ENCODE data around the gene C6orf120. TPM values are rescaled to one million over a fixed set of nuclear protein-coding genes. Genes with fewer than 3 reads are reported as not detected.

Gene C6orf120
- total RNA-seq, 2 donors from 2014 or later, result 25.2 to 32.7 TPM

DNA sequence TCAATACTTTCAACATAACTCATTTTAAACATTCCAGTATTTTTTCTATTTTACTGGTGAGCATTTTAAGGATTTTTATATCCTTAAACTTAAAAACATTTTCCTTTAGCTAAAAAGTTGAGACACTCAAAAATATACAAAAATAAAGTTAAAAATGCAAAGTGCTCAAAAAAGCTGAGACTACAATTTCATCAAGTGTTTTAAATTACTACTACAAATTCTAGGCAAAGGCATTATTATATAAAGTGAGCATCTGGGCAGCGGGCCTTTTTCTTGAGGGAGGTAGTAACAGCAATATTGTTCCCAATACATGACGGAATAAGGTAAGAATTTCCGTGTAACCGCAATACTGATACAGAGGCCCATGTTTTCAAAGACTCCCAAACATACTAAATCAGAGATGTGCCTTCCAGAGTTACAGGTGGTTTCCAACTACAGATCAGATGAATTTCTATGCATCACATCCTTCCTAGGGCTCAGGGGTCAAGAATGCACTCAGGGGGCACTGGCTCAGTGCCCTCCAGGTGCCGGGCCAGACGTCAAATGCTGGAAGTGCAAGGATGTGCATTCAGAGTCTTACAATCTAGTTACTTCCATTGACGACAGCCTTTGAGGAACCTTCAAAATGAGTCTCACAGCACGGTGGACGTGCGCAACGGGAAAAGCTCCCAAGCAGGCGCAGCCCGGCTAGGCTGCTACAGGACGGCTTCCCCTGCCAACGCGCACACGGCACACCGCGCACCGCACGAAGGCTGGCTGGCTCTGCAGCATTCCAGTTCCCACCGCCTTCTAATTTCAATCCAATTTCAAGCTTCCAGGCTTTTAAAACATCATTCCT is 20.7 kb downstream of the C6orf120 start:
- DNase-seq (peak; percentile 40 to 64), ATAC-seq (peak; percentile 65)
- intact Hi-C loops (cut with DNase I, micrococcal nuclease), result no loop called here

DNA sequence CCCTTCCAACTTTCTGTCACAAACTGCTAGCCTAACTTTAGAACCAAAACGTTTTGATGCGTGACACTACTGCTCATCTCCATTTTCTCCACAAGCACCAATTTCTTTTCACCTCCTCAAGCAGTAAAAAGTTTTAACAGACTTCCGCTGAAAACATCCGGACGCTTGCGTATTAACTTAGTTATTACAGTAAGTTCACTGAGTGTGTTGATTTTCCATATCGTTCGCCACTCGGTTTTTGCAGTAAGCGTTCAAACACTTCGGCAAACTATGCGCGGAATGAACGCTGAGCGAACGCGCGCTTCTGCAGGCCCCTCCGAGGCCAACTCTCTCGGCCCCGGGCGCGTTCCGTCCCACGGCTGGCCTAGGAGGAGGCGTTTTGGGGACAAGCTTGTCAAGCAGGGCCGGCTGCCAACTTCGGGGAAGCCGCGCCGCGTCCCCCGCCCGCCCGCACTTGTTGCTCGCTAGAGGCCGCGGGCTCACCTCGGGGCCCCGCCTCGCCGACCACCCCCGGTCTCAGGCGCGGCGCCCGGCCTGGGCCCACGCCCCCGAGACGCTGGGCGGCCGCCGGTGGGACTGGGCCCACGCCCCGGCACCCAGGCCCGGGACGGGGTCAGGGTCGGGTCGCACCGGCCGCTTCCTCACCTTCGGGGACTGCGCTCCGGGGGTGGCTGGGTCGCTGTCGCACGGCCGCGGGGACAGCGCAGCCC is 21.4 kb downstream of the C6orf120 start:
- intact Hi-C loops (cut with DNase I, micrococcal nuclease), result no loop called here

GRCh38 chr6:169723991-169724493 is 22.1 kb downstream of the C6orf120 start:
- DNase-seq (peak in 1 of 2 donors; percentile 56), ATAC-seq (peak; percentile 48)
- intact Hi-C loops (cut with DNase I, micrococcal nuclease), result no loop called here

More for the DNA sequence above, 21.4 kb downstream of the C6orf120 start:
- DNase-seq, result peak; percentile 47 to 79
- peak; percentile 57 for ATAC-seq

DNA sequence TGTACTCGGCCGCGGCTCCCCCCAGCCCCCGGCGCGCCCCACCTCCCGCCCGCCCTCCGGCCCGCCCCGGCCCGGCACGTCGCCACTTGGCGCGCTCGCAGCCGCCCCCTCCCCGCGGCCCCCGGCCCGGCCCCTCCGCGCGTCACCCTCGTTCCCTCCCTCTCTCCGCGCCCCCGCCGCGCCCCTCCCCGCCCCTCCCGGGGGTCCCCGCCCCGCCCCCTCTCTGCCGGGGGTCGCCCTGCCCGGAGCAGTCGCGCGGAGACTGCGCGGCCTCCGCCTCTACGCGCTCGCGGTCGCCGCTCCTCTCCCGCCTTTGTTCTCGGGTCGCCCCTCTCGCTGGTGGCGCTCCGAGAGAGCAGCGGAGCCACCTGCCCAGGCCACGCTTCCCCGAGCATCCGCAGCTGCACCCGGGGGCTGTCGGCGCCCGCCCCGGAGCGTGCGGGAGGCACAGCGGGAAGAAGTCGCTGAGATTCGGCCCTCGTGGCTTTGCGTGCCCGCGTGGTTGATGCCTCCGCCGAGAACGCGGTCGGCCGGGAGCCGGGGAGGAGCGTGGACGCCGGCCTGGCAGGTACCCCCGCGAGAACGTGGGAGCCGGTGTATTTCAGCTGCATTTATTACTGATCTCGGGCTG is 22.7 kb downstream of the C6orf120 start, which contains the start of gene PHF10:
PHF10 (minus strand) TSS at position 7 of the 631 bp plus-strand sequence. CDS start 569 bp downstream, outside the sequence.
- intact Hi-C loops (cut with DNase I, micrococcal nuclease), result no loop called here
- peak; percentile 57 for ATAC-seq
- DNase-seq, result peak; percentile 41 to 64

DNA sequence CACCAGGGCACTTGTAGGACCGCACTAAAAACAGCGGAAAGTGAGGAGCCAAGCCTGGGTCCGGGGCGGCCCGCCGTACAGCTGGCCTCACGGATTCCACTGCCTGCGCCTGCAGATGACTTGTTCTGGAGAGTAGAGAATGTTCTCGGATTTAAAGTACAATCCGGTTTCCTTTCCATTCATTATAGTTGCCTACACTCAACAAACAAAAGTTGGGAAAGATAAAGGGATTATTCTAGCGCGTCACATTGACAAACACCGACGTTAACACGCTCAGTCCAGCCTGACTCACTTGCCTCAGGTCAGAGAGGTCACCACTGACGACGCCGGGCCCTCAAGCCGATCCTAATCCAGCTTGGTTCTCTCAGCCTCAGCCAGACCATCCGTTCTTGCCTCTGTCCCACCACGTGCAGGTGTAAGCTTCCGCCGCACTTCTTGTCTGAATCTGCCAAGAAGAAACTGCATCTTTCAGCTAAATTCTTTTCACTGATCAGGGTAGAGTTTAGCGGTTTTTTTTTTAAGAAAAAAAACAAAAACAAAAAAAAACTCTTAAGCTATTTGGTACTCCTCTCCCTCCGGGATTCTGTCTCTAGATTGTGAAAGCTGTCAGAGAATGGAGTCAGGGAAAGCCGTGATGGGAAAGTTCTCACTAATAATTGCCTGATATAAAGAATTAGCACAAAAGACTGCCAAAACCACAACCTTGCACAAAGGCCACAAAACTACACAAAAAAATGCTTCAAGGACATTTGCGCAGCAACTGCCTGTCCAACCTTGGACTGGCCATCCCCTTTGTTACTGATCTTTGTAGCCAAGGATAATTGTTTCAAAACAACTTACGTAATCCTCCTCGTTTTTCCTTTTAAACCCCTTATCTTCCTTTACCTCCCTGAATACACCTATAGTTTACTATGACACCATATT is 23.5 kb downstream of the C6orf120 start:
- intact Hi-C loops (cut with DNase I, micrococcal nuclease), result no loop called here
- ATAC-seq (peak; percentile 31), DNase-seq (peak; percentile 43 to 52)

DNA sequence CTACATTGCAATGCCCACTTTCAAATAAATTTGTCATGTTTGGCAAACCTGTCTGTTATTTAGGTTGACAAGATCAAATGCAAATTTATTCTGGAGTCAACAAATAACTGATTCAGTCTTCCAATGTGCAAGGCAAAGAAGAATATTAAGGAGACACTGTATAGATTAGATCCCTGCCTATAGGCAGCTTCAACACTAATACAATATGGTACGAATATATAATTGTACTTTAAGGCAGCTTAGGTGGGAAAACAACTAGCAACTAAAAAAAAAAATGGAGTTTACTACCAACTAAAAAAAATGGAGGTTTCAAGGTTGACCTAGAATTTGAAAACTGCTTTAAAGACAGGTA is 24.1 kb downstream of the C6orf120 start:
- intact Hi-C loops (cut with DNase I, micrococcal nuclease), result no loop called here
- DNase-seq, result no peak
- ATAC-seq, result no peak

GRCh38 chr6:169726963-169727362 is 25.0 kb downstream of the C6orf120 start:
- DNase-seq (no peak), ATAC-seq (no peak)
- intact Hi-C loops (cut with DNase I, micrococcal nuclease), result no loop called here

- intact Hi-C loops (cut with DNase I, micrococcal nuclease), result no loop called here
- no peak for ATAC-seq
- no peak for DNase-seq
These were observed 28.0 kb downstream of the C6orf120 start for GRCh38 chr6:169729961-169730360.

DNA sequence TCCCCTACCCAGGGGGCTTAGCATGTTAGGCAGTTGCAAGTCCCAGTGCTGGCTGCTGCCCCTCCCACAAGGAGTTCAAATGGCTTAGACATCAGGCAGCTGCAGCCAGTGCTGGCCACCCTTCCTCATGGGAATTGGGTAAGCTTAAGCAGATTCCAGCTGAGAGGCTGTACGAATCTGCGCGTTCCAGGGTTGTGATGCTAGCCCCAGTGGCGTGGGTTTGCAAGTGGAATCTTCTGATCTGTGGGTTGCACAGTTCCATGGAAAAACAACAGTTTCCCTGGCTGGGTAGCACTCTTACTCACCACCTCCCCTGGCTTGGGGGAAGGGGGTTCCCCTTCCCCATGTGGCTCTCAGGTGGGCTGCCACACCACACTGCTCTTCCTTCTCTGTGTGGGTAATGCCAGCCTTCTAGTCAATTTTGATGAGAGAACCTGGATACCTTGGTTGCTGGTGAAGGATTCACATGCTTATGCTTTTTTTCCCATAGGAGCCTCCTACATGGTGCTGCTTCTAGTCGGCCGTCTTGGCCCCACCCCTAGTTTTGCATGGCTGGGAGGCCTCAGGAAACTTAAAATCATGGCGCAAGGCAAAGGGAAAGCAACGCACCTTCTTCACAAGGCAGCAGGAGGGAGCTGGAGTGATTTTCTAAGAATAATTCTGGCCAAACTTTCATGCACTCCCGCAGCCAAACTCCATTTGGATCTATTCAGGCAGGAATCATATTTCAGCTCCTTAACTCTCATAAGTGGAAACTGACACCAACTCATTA is 36.5 kb downstream of the C6orf120 start:
- ATAC-seq (no peak), DNase-seq (no peak)
- intact Hi-C loops (cut with DNase I, micrococcal nuclease), result no loop called here

DNA sequence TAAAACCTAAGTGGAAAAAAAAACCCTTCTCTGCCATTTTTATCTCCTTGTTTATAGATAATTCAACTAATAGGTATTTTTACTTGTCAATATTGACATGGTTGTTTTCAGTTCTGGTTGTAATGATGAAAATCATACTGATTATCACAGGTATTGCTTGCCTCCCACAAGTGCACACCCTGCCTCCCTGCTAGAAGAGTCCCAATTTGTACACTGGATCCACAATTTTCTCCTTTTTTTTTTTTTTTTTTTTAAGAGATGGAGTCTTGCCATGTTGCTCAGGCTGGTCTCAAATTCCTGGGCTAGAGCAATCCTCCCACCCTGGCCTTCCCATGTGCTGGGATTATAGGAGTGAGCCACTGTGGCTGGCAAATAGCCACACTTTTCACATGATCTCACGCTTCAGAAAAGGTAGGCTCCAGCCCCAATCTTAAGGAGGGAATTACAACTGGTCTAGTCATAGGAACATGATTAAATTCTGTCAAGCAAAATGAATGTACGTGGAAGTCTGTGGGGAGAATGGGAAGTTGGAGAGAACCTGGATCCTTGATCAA is 37.1 kb downstream of the C6orf120 start:
- ATAC-seq, result no peak
- intact Hi-C loops (cut with DNase I, micrococcal nuclease), result no loop called here
- no peak for DNase-seq

DNA sequence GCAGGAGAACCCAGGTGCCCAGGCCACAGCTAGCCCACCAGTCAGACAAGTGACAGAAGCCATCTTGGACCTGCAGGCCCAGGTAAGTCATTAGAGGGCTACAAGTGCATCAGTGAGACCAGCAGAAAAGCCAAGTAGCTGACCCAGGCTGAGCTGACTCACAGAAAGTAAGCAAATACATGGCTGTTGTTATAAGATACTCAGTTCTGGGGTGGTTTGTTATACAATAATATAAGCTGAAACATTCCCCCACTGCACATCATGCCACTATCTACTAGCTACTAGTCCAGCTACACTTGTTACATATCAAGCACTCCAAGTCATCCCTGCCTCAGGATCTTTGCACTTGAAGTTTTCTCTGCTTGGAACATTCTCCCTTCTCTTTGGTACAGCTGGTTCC is 39.4 kb downstream of the C6orf120 start:
- DNase-seq (no peak), ATAC-seq (no peak)
- intact Hi-C loops (cut with DNase I, micrococcal nuclease), result no loop called here

DNA sequence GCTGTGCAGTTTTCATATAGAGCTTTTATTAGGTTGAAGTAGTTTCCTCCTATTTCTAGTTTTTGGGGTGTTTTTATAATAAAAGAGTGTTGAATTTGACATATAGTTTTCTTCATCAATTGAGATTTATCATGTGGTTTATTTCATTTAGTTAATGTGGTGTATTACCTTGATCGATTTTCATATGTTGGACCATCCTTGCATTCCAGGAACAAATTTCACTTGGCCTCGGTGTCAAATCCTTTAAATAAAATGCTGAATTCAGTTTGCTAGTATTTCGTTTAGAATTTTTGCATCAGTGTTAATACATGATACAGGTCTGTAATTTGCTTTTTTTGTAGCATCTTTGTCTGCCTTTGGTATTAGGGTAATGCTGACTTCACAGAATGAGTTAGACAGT is 43.5 kb downstream of the C6orf120 start:
- DNase-seq (no peak), ATAC-seq (no peak)
- intact Hi-C loops (cut with DNase I, micrococcal nuclease), result no loop called here

GRCh38 chr6:169746556-169746955 is 44.6 kb downstream of the C6orf120 start:
- intact Hi-C loops (cut with DNase I, micrococcal nuclease), result no loop called here
- ATAC-seq (no peak), DNase-seq (no peak)

GRCh38 chr6:169751242-169752073 is 49.5 kb downstream of the C6orf120 start, which contains the start of the genes DYNLT2 and ERMARD:
Gene DYNLT2 (minus strand): TSS chr6:169751572. CDS start chr6:169751458, 114 bp downstream.
Gene ERMARD (plus strand): TSS chr6:169751622. CDS start chr6:169751658, 36 bp downstream.
- ATAC-seq, result peak; percentile 97
- intact Hi-C loops (cut with DNase I, micrococcal nuclease), result no loop called here
- DNase-seq, result peak; percentile 93 to 96

GRCh38 chr6:169752074-169752623 is 50.2 kb downstream of the C6orf120 start:
- ATAC-seq, result no peak

More at GRCh38 chr6:169752074-169752623, 50.2 kb downstream of the C6orf120 start:
- peak in 1 of 2 donors; percentile 20 for DNase-seq
- intact Hi-C loops (cut with DNase I, micrococcal nuclease), result no loop called here
